Measurements from ENCODE around the gene DHX36. TPM values are rescaled to one million over a fixed set of nuclear protein-coding genes. Genes with fewer than 3 reads are reported as not detected.

Gene DHX36, protein sequence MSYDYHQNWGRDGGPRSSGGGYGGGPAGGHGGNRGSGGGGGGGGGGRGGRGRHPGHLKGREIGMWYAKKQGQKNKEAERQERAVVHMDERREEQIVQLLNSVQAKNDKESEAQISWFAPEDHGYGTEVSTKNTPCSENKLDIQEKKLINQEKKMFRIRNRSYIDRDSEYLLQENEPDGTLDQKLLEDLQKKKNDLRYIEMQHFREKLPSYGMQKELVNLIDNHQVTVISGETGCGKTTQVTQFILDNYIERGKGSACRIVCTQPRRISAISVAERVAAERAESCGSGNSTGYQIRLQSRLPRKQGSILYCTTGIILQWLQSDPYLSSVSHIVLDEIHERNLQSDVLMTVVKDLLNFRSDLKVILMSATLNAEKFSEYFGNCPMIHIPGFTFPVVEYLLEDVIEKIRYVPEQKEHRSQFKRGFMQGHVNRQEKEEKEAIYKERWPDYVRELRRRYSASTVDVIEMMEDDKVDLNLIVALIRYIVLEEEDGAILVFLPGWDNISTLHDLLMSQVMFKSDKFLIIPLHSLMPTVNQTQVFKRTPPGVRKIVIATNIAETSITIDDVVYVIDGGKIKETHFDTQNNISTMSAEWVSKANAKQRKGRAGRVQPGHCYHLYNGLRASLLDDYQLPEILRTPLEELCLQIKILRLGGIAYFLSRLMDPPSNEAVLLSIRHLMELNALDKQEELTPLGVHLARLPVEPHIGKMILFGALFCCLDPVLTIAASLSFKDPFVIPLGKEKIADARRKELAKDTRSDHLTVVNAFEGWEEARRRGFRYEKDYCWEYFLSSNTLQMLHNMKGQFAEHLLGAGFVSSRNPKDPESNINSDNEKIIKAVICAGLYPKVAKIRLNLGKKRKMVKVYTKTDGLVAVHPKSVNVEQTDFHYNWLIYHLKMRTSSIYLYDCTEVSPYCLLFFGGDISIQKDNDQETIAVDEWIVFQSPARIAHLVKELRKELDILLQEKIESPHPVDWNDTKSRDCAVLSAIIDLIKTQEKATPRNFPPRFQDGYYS
- total RNA-seq, result 12.3 and 38.2 TPM in 2 replicates
- polyA plus RNA-seq, result 24.8 and 26.2 TPM in 2 replicates

DNA sequence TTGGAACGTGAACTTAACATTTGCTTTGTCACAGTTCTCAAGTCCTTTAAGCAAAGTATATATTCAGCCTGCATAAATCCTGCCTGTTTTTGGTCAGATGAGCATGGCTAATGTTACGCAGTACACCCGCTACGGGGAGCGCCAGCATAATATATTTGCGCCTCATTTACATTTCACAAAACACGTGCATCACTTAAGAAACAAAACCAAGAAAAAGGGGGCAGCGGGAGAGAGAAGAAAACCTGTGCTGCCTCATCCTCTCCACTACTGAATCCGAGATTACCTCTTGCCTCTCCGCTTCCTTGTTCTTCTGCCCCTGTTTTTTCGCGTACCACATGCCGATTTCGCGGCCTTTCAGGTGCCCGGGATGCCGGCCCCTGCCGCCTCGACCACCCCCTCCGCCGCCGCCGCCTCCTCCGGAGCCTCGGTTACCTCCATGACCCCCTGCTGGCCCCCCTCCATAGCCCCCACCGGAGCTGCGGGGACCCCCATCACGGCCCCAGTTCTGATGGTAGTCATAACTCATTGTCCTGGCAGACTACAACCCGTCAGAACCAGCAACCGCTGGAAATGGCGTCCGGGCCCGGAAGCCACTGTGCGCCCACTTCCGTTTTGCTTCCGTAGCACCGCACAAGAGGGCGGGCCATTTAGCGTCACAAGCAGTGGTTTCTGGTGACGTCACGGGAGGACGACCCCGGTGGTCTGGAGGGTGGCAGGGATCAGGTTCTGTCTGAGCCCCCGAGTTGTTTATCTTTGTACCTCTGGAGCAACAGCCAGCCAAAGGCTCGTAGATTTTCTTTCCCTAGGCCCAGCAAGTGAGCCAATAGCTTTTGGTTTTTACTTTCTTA lies at the start of gene DHX36:
Gene DHX36 (minus strand): TSS at position 597 of the 848 bp plus-strand sequence. CDS start 71 bp downstream, at position 526.
- H3K36me3 ChIP-seq, result no peaks in the 10 kb centered on the region
- no peaks in the 10 kb centered on the region for H3K27me3 ChIP-seq

DNA sequence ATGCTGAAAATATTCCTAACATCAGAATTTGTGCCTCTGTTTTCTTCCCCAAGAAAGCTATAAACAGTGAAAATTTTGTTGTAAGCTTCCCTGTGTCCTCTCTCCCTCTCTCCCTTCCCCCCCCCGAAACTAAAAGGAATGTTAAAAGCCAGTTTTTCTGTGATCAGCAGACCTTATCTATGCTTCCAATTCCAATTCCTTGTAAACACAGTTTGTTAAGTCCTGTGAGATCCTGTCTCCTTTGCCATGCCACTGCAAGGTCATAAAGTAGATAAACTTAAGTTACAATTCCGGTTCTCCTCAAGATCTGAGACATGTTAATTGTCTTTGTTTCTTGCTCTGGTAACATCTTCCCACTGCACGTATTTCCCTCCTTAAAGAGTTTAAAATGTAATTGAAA lies 42.9 kb upstream of the DHX36 start:
- no peaks in the 10 kb centered on the region for H3K27me3 ChIP-seq

More for the DNA sequence above, at the start of gene DHX36:
- H3K4me1 ChIP-seq (ENCODE audit: low read depth), result peaks cover 17% of the 10 kb centered on the region
- peak within 1 kb of the TSS; percentile 90 for H3K27ac ChIP-seq
- TF ChIP-seq, protein P1, sequence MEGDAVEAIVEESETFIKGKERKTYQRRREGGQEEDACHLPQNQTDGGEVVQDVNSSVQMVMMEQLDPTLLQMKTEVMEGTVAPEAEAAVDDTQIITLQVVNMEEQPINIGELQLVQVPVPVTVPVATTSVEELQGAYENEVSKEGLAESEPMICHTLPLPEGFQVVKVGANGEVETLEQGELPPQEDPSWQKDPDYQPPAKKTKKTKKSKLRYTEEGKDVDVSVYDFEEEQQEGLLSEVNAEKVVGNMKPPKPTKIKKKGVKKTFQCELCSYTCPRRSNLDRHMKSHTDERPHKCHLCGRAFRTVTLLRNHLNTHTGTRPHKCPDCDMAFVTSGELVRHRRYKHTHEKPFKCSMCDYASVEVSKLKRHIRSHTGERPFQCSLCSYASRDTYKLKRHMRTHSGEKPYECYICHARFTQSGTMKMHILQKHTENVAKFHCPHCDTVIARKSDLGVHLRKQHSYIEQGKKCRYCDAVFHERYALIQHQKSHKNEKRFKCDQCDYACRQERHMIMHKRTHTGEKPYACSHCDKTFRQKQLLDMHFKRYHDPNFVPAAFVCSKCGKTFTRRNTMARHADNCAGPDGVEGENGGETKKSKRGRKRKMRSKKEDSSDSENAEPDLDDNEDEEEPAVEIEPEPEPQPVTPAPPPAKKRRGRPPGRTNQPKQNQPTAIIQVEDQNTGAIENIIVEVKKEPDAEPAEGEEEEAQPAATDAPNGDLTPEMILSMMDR (IDR thresholded peaks at IDR 0.05; ENCODE audit: low read depth, low read length), result no peak
- DNase-seq (ENCODE audit: low read depth in 1 of 2, low spot score in 1 of 2), result peak; percentile 92 to 97
- peak within 1 kb of the TSS; percentile 69 for H3K4me3 ChIP-seq
- no peaks in the 10 kb centered on the region for H3K9me3 ChIP-seq (ENCODE audit: low read depth)

DNA sequence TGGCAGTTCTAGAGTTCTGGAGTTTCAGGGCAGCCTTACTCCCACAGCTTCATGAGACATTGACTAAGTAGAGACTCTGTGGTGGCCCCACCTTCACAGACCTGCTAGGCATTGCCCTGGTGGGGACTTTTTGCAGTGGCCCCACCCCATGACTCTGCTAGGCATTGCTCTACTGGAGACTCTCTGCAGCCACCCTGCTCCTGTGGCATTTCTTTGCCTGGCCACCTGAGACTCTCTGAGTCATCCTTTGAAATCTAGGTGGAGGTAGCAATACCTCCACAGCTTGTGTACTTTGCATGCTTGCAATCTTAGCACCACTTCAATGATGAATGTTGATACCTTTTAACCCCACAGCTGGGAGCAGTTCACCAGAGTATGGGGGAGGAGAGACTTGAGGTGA lies 40.6 kb upstream of the DHX36 start:
- H3K4me1 ChIP-seq (ENCODE audit: low read depth), result no peaks in the 10 kb centered on the region
- H3K27me3 ChIP-seq, result no peaks in the 10 kb centered on the region
- no peaks in the 10 kb centered on the region for H3K36me3 ChIP-seq
- no peaks in the 10 kb centered on the region for H3K9me3 ChIP-seq (ENCODE audit: low read depth)
- H3K27ac ChIP-seq, result no peak overlapping the region
- no peak overlapping the region for H3K4me3 ChIP-seq
- no peak for DNase-seq (ENCODE audit: low read depth in 1 of 2, low spot score in 1 of 2)
- TF ChIP-seq, protein P1 (IDR thresholded peaks at IDR 0.05; ENCODE audit: low read depth, low read length), result no peak

More for the DNA sequence above, 42.9 kb upstream of the DHX36 start:
- Histone ChIP-seq H3K4me1 (ENCODE audit: low read depth) (no peaks in the 10 kb centered on the region), H3K27ac (no peak overlapping the region), H3K36me3 (no peaks in the 10 kb centered on the region), H3K4me3 (no peak overlapping the region), H3K9me3 (ENCODE audit: low read depth) (no peaks in the 10 kb centered on the region)
- DNase-seq (ENCODE audit: low read depth in 1 of 2, low spot score in 1 of 2), result no peak
- TF ChIP-seq, protein P1 (IDR thresholded peaks at IDR 0.05; ENCODE audit: low read depth, low read length), result no peak

DNA sequence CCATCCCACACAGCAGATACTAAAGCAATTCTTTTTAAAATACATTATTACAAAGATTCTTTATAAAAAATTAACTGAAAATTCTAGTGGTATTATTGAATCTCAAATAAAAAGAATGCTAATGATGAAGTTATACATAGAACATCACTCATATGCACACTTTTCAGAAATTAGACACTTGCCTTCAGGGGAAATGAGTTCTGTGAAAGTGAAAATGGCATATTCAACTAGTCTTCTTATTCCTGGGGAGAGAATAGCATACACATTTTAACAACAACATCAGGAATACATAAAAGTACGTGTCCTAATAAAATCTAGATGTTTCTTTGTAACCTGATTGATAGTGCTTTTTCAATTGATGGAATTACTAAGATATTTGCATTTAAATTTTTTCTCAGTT lies 36.8 kb upstream of the DHX36 start:
- no peaks in the 10 kb centered on the region for H3K4me1 ChIP-seq (ENCODE audit: low read depth)
- no peak for DNase-seq (ENCODE audit: low read depth in 1 of 2, low spot score in 1 of 2)

More for the DNA sequence above, 36.8 kb upstream of the DHX36 start:
- no peak overlapping the region for H3K4me3 ChIP-seq
- H3K36me3 ChIP-seq, result no peaks in the 10 kb centered on the region
- no peak overlapping the region for H3K27ac ChIP-seq
- TF ChIP-seq, protein P1 (IDR thresholded peaks at IDR 0.05; ENCODE audit: low read depth, low read length), result no peak
- H3K27me3 ChIP-seq, result no peaks in the 10 kb centered on the region
- no peaks in the 10 kb centered on the region for H3K9me3 ChIP-seq (ENCODE audit: low read depth)

Data from cardiac muscle cell (in vitro differentiated cells and primary cell).